ENCODE measurements around the gene CACNB3. TPM values are rescaled to one million over a fixed set of nuclear protein-coding genes. Genes with fewer than 3 reads are reported as not detected.

The CACNB3 gene
- polyA plus RNA-seq, 1 donor from 2014 or later: 123 TPM

- peak within 1 kb of the TSS; percentile 6 for H2AFZ ChIP-seq (ENCODE audit: low read depth, low read length)
- TF ChIP-seq EZH2 (IDR thresholded peaks at IDR 0.05; ENCODE audit: borderline replicate concordance, insufficient read depth, low read length, poor library complexity, severe bottlenecking) (no peak), MXI1 (conservative IDR thresholded peaks at IDR 0.05; ENCODE audit: poor library complexity, severe bottlenecking) (peak; percentile 69), POLR2AphosphoS5 (IDR thresholded peaks at IDR 0.05) (peak; percentile 96), TAF1 (IDR thresholded peaks at IDR 0.05; ENCODE audit: low read depth) (peak; percentile 85), SMC3 (conservative IDR thresholded peaks at IDR 0.05; ENCODE audit: poor library complexity) (peak; percentile 24), EP300 (conservative IDR thresholded peaks at IDR 0.05; ENCODE audit: poor library complexity, severe bottlenecking) (no peak)
- TF ChIP-seq, protein P1, sequence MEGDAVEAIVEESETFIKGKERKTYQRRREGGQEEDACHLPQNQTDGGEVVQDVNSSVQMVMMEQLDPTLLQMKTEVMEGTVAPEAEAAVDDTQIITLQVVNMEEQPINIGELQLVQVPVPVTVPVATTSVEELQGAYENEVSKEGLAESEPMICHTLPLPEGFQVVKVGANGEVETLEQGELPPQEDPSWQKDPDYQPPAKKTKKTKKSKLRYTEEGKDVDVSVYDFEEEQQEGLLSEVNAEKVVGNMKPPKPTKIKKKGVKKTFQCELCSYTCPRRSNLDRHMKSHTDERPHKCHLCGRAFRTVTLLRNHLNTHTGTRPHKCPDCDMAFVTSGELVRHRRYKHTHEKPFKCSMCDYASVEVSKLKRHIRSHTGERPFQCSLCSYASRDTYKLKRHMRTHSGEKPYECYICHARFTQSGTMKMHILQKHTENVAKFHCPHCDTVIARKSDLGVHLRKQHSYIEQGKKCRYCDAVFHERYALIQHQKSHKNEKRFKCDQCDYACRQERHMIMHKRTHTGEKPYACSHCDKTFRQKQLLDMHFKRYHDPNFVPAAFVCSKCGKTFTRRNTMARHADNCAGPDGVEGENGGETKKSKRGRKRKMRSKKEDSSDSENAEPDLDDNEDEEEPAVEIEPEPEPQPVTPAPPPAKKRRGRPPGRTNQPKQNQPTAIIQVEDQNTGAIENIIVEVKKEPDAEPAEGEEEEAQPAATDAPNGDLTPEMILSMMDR (IDR thresholded peaks at IDR 0.05; ENCODE audit: poor library complexity, severe bottlenecking): peak; percentile 52
- TF ChIP-seq, protein P2, sequence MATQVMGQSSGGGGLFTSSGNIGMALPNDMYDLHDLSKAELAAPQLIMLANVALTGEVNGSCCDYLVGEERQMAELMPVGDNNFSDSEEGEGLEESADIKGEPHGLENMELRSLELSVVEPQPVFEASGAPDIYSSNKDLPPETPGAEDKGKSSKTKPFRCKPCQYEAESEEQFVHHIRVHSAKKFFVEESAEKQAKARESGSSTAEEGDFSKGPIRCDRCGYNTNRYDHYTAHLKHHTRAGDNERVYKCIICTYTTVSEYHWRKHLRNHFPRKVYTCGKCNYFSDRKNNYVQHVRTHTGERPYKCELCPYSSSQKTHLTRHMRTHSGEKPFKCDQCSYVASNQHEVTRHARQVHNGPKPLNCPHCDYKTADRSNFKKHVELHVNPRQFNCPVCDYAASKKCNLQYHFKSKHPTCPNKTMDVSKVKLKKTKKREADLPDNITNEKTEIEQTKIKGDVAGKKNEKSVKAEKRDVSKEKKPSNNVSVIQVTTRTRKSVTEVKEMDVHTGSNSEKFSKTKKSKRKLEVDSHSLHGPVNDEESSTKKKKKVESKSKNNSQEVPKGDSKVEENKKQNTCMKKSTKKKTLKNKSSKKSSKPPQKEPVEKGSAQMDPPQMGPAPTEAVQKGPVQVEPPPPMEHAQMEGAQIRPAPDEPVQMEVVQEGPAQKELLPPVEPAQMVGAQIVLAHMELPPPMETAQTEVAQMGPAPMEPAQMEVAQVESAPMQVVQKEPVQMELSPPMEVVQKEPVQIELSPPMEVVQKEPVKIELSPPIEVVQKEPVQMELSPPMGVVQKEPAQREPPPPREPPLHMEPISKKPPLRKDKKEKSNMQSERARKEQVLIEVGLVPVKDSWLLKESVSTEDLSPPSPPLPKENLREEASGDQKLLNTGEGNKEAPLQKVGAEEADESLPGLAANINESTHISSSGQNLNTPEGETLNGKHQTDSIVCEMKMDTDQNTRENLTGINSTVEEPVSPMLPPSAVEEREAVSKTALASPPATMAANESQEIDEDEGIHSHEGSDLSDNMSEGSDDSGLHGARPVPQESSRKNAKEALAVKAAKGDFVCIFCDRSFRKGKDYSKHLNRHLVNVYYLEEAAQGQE (IDR thresholded peaks at IDR 0.05; ENCODE audit: borderline replicate concordance): peak; percentile 90
- H3K36me3 ChIP-seq (ENCODE audit: insufficient read depth, low read length): no peaks in the 10 kb centered on the region
- peaks cover 13% of the 10 kb centered on the region for H3K27me3 ChIP-seq (ENCODE audit: insufficient read depth, low read depth, low read length)
- H3K4me3 ChIP-seq (ENCODE audit: low read length): peak within 1 kb of the TSS; percentile 65
- H3K9ac ChIP-seq (ENCODE audit: low read length): peak within 1 kb of the TSS; percentile 48
- no peaks in the 10 kb centered on the region for H3K9me3 ChIP-seq (ENCODE audit: low read length)
- H3F3A ChIP-seq (ENCODE audit: insufficient read depth, low read length, poor library complexity, severe bottlenecking): no peaks in the 10 kb centered on the region
- H4K20me1 ChIP-seq (ENCODE audit: insufficient read depth): no peaks in the 10 kb centered on the region
- peak within 1 kb of the TSS; percentile 32 for H3K27ac ChIP-seq (ENCODE audit: low read length)
- H3K79me2 ChIP-seq (replicated peaks; ENCODE audit: insufficient read depth, low read length): no peaks in the 10 kb centered on the region
- peak within 1 kb of the TSS; percentile 57 for H3K4me2 ChIP-seq (ENCODE audit: low read length)
- no peaks in the 10 kb centered on the region for H3K9me2 ChIP-seq (ENCODE audit: insufficient read depth, low read length)
Observed at GRCh38 chr12:48865281-48866051, 47.2 kb downstream of the CACNB3 start, which contains the start of gene RND1. TSS of gene RND1 (minus strand) at chr12:48865870. CDS start at chr12:48865767, 103 bp downstream.

- Histone ChIP-seq H3K4me3 (ENCODE audit: low read length) (peak overlapping the region; percentile 65), H3K9me3 (ENCODE audit: low read length) (no peaks in the 10 kb centered on the region), H3K27ac (ENCODE audit: low read length) (peak overlapping the region; percentile 32), H3K79me2 (replicated peaks; ENCODE audit: insufficient read depth, low read length) (no peaks in the 10 kb centered on the region), H2AFZ (ENCODE audit: low read depth, low read length) (no peak overlapping the region), H3K9ac (ENCODE audit: low read length) (peak overlapping the region; percentile 36), H3K36me3 (ENCODE audit: insufficient read depth, low read length) (no peaks in the 10 kb centered on the region), H3F3A (ENCODE audit: insufficient read depth, low read length, poor library complexity, severe bottlenecking) (no peaks in the 10 kb centered on the region), H4K20me1 (ENCODE audit: insufficient read depth) (no peaks in the 10 kb centered on the region), H3K4me2 (ENCODE audit: low read length) (peak overlapping the region; percentile 57), H3K9me2 (ENCODE audit: insufficient read depth, low read length) (no peaks in the 10 kb centered on the region), H3K27me3 (ENCODE audit: insufficient read depth, low read depth, low read length) (peaks cover 13% of the 10 kb centered on the region)
- no peak for TF ChIP-seq SMC3 (conservative IDR thresholded peaks at IDR 0.05; ENCODE audit: poor library complexity)
- no peak for TF ChIP-seq TAF1 (IDR thresholded peaks at IDR 0.05; ENCODE audit: low read depth)
- TF ChIP-seq MXI1 (conservative IDR thresholded peaks at IDR 0.05; ENCODE audit: poor library complexity, severe bottlenecking): no peak
- TF ChIP-seq, protein P1 (IDR thresholded peaks at IDR 0.05; ENCODE audit: poor library complexity, severe bottlenecking): no peak
- TF ChIP-seq RAD21 (conservative IDR thresholded peaks at IDR 0.05): no peak
- no peak for TF ChIP-seq EP300 (conservative IDR thresholded peaks at IDR 0.05; ENCODE audit: poor library complexity, severe bottlenecking)
- no peak for TF ChIP-seq POLR2AphosphoS5 (IDR thresholded peaks at IDR 0.05)
- TF ChIP-seq, protein P2 (IDR thresholded peaks at IDR 0.05; ENCODE audit: borderline replicate concordance): no peak
- no peak for TF ChIP-seq EZH2 (IDR thresholded peaks at IDR 0.05; ENCODE audit: borderline replicate concordance, insufficient read depth, low read length, poor library complexity, severe bottlenecking)
Observed at GRCh38 chr12:48866052-48866711, 47.9 kb downstream of the CACNB3 start.

Measured in neural cell (in vitro differentiated cells).